Measurements from ENCODE around the gene PCK1.
A peak's percentile ranks its signal among the peaks of the same experiment; 100 is the strongest.

The PCK1 gene

GRCh38 chr20:57571782-57572416 lies 11.0 kb downstream of the PCK1 start:
- H3K4me3 ChIP-seq (ENCODE audit: low read depth, low read length): no peak overlapping the region
- DNase-seq (ENCODE audit: low read depth): no peak

- no peak overlapping the region for H3K4me3 ChIP-seq (ENCODE audit: low read depth, low read length)
- DNase-seq (ENCODE audit: low read depth): no peak
Observed at GRCh38 chr20:57573242-57573641, 12.3 kb downstream of the PCK1 start.

- no peak overlapping the region for H3K4me3 ChIP-seq (ENCODE audit: low read depth, low read length)
Observed at GRCh38 chr20:57573894-57574293, 13.0 kb downstream of the PCK1 start.

GRCh38 chr20:57574954-57575353 lies 14.0 kb downstream of the PCK1 start:
- H3K4me3 ChIP-seq (ENCODE audit: low read depth, low read length): no peak overlapping the region
- no peak for DNase-seq (ENCODE audit: low read depth)

More at GRCh38 chr20:57573894-57574293, 13.0 kb downstream of the PCK1 start:
- DNase-seq (ENCODE audit: low read depth): no peak

GRCh38 chr20:57576002-57576401 lies 15.1 kb downstream of the PCK1 start:
- H3K4me3 ChIP-seq (ENCODE audit: low read depth, low read length): no peak overlapping the region
- DNase-seq (ENCODE audit: low read depth): no peak

GRCh38 chr20:57576617-57577550 lies 16.0 kb downstream of the PCK1 start:
- no peak for DNase-seq (ENCODE audit: low read depth)
- no peak overlapping the region for H3K4me3 ChIP-seq (ENCODE audit: low read depth, low read length)

GRCh38 chr20:57577679-57578475 lies 17.0 kb downstream of the PCK1 start:
- H3K4me3 ChIP-seq (ENCODE audit: low read depth, low read length): no peak overlapping the region
- no peak for DNase-seq (ENCODE audit: low read depth)

GRCh38 chr20:57578476-57579165 lies 17.7 kb downstream of the PCK1 start:
- H3K4me3 ChIP-seq (ENCODE audit: low read depth, low read length): no peak overlapping the region
- no peak for DNase-seq (ENCODE audit: low read depth)

GRCh38 chr20:57579331-57579897 lies 18.5 kb downstream of the PCK1 start:
- DNase-seq (ENCODE audit: low read depth): no peak
- no peak overlapping the region for H3K4me3 ChIP-seq (ENCODE audit: low read depth, low read length)

- DNase-seq (ENCODE audit: low read depth): no peak
- H3K4me3 ChIP-seq (ENCODE audit: low read depth, low read length): no peak overlapping the region
Observed at GRCh38 chr20:57579898-57580447, 19.1 kb downstream of the PCK1 start.

- no peak for DNase-seq (ENCODE audit: low read depth)
- no peak overlapping the region for H3K4me3 ChIP-seq (ENCODE audit: low read depth, low read length)
Observed at GRCh38 chr20:57580478-57581201, 19.7 kb downstream of the PCK1 start.

- DNase-seq (ENCODE audit: low read depth): no peak
- no peak overlapping the region for H3K4me3 ChIP-seq (ENCODE audit: low read depth, low read length)
Observed at GRCh38 chr20:57581202-57582028, 20.5 kb downstream of the PCK1 start.

- DNase-seq (ENCODE audit: low read depth): no peak
- H3K4me3 ChIP-seq (ENCODE audit: low read depth, low read length): no peak overlapping the region
Observed at GRCh38 chr20:57582029-57582378, 21.1 kb downstream of the PCK1 start.

GRCh38 chr20:57582432-57583288 lies 21.8 kb downstream of the PCK1 start:
- H3K4me3 ChIP-seq (ENCODE audit: low read depth, low read length): peak overlapping the region; percentile 11
- DNase-seq (ENCODE audit: low read depth): peak; percentile 30

- no peak for DNase-seq (ENCODE audit: low read depth)
- H3K4me3 ChIP-seq (ENCODE audit: low read depth, low read length): no peak overlapping the region
Observed at GRCh38 chr20:57583289-57584257, 22.7 kb downstream of the PCK1 start.
